Endothelial cell (in vitro differentiated cells): ENCODE data around the gene ARID3A. TPM values are rescaled to one million over a fixed set of nuclear protein-coding genes. Genes with fewer than 3 reads are reported as not detected.

ENCODE experiments used
- DNase-seq: peaks from one replicate; pipeline ENCODE4 v3.0.0; 2021; ENCODE audit warnings: low spot score
- H3K27ac Mint-ChIP-seq: one replicate; pipeline ENCODE4 v1.8.0; 2021; ENCODE audit warnings: mixed read lengths, inconsistent platforms; ENCODE audit not compliant: unreplicated experiment
- H3K27me3 Mint-ChIP-seq: one replicate; pipeline ENCODE4 v1.8.0; 2021; ENCODE audit warnings: mild to moderate bottlenecking, moderate library complexity, mixed read lengths, inconsistent platforms; ENCODE audit not compliant: unreplicated experiment
- H3K36me3 Mint-ChIP-seq: one replicate; pipeline ENCODE4 v1.8.0; 2021; ENCODE audit warnings: mild to moderate bottlenecking, low read depth, mixed read lengths, inconsistent platforms; ENCODE audit not compliant: unreplicated experiment
- H3K4me1 Mint-ChIP-seq: one replicate; pipeline ENCODE4 v1.8.0; 2021; ENCODE audit warnings: mild to moderate bottlenecking, mixed read lengths, inconsistent platforms; ENCODE audit not compliant: unreplicated experiment
- H3K4me3 Mint-ChIP-seq: one replicate; pipeline ENCODE4 v1.8.0; 2021; ENCODE audit warnings: mild to moderate bottlenecking, mixed read lengths, inconsistent platforms; ENCODE audit not compliant: unreplicated experiment
- H3K9me3 Mint-ChIP-seq: one replicate; pipeline ENCODE4 v1.8.0; 2021; ENCODE audit warnings: mixed read lengths, inconsistent platforms; ENCODE audit not compliant: unreplicated experiment
- CTCF ChIP-seq: fragments of 200-600 bp; sonication (generic); IDR thresholded peaks from one replicate; pipeline ENCODE4 v1.5.0; 2021; ENCODE audit warnings: antibody characterized with exemption; ENCODE audit not compliant: unreplicated experiment
- total RNA-seq: library from RNA; stranded (reverse); fragmentation: NEBNext Ultra II Directional; extraction: Animal tissue kit (Norgen Biotek cat#: 25700); gene quantifications from one replicate; pipeline ENCODE4 v1.2.1, GENCODE V29; 2021; ENCODE audit not compliant: unreplicated experiment

ARID3A gene
- total RNA-seq, 1 donor from 2014 or later = 108 TPM

DNA sequence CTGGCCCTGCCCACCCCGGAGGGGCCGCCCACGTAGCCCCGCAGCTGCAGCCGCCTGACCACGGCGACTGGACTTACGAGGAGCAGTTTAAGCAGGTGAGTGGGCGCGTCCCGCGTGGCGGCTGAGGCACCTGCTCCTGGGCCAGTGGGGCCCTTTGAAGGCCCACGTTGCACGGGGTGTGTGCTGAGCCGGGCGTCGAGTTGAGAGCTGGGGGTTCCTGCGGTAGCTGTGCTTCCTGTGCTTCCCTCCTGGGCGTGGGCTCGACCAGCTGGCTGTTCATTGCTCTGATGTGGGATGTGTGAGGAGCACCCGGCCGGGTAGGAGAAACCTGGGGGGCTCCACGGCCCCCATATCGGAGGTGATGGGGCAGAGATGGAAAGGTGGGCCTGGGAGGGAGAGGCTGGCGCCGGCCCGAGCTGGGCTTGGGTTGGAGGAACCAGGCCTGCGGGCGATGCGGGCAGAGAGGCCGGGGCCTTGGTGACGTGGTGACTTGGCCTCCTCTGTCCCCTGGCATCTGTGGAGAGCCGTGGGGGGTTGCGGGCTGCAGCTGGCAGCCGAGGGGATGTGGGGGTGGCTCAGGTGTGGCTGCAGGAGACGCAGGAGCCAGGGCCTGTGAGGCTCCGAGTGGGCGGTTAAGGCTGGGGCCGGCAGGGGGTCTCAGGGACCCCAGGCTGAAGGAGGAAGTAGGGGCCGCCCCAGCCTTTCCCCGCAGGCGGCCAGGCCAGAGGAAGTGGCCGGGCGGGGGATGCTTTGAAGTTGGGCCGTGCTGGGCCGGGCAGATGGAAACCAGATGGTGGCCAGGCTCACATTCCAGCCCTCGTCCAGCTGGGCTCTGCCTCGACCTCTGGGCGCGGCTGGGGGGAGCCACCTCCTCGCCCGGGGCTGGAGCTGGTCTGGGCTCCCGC is 7.1 kb downstream of the ARID3A start:
- Mint-ChIP-seq H3K27ac (peak overlapping the region; percentile 77), H3K4me1 (peaks cover 7% of the 10 kb centered on the region), H3K4me3 (no peak overlapping the region), H3K36me3 (peaks cover 8% of the 10 kb centered on the region), H3K27me3 (peaks cover 5% of the 10 kb centered on the region), H3K9me3 (no peaks in the 10 kb centered on the region)
- no peak for TF ChIP-seq CTCF
- DNase-seq = peak; percentile 63

DNA sequence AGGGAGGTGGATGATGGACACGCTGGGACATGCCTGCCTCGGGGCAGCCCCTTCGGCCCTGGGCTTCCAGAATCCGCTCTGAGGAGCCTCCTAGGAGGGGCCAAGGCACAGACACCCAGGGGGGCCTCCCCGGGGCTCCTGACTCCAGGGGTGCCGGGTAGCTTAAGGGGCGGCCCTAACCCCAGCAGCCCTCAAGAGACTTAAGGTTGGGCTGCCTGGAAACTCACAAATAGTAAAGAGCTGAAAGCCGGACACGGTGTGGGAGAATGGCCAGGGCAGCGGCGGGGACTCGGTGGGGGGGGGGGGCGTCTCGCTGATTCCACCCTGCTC is 7.7 kb downstream of the ARID3A start:
- Mint-ChIP-seq H3K4me3 (no peak overlapping the region), H3K27ac (no peak overlapping the region), H3K9me3 (no peaks in the 10 kb centered on the region), H3K27me3 (peaks cover 5% of the 10 kb centered on the region), H3K4me1 (peaks cover 7% of the 10 kb centered on the region), H3K36me3 (peaks cover 8% of the 10 kb centered on the region)
- no peak for DNase-seq
- no peak for TF ChIP-seq CTCF

- peaks cover 8% of the 10 kb centered on the region for H3K36me3 Mint-ChIP-seq
- peaks cover 5% of the 10 kb centered on the region for H3K27me3 Mint-ChIP-seq
- DNase-seq = no peak
- no peak for TF ChIP-seq CTCF
- peaks cover 7% of the 10 kb centered on the region for H3K4me1 Mint-ChIP-seq
- no peak overlapping the region for H3K4me3 Mint-ChIP-seq
- H3K9me3 Mint-ChIP-seq = no peaks in the 10 kb centered on the region
- no peak overlapping the region for H3K27ac Mint-ChIP-seq
Observed at GRCh38 chr19:934197-934840, 8.5 kb downstream of the ARID3A start.

- Mint-ChIP-seq H3K27me3 (peaks cover 1% of the 10 kb centered on the region), H3K9me3 (no peaks in the 10 kb centered on the region), H3K4me3 (no peak overlapping the region), H3K27ac (no peak overlapping the region), H3K36me3 (peaks cover 6% of the 10 kb centered on the region), H3K4me1 (peaks cover 8% of the 10 kb centered on the region)
- DNase-seq = no peak
- no peak for TF ChIP-seq CTCF
Observed at GRCh38 chr19:934865-935479, 9.1 kb downstream of the ARID3A start.
